Measurements from ENCODE around the gene CDK14. TPM values are rescaled to one million over a fixed set of nuclear protein-coding genes. Genes with fewer than 3 reads are reported as not detected.

The CDK14 gene
- total and polyA plus RNA-seq, 2 donors (not counting 3 experiments of a cell fraction or from before 2014, with no cell fraction given): 5.5 to 34.2 TPM

DNA sequence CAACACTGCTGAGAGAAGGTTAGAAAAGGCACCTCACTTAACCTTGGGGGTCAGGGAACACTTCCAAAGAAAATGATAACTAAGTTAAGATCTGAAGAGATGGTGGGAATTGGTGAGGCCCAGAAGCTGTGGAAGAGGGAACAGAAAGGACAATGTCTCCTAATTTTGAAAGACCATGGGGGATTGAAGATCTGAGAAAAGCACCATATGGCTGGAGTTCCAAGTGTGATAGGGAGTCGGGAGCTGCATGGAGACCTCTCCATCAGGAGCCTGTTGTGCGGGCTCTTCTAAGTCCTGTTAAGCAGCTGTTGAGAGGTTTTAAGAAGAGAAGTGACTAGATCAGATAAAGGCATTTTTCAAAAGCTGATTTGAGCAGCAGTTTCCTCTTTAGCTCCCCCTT, 254.3 kb downstream of the CDK14 start:
- no peaks in the 10 kb centered on the region for H3K79me2 ChIP-seq (ENCODE audit: control insufficient read depth, insufficient read depth, low read length)
- DNase-seq (ENCODE audit: low read depth, low spot score) (no peak), FAIRE-seq (no peak)
- H3K27ac ChIP-seq (ENCODE audit: insufficient read depth, low read depth, low read length): no peak overlapping the region
- no peaks in the 10 kb centered on the region for H3K9me1 ChIP-seq (replicated peaks; ENCODE audit: control insufficient read depth, extremely low read depth, insufficient read depth, low read length)
- H3K4me1 ChIP-seq (ENCODE audit: control insufficient read depth, extremely low read depth, insufficient read depth, low read length): no peaks in the 10 kb centered on the region
- intact Hi-C loops (cut with micrococcal nuclease): no loop called here
- no peaks in the 10 kb centered on the region for H3K27me3 ChIP-seq (ENCODE audit: control insufficient read depth in 2 of 2, insufficient read depth in 2 of 2, low read length in 2 of 2)
- H3K4me2 ChIP-seq (ENCODE audit: insufficient read depth, low read length): no peak overlapping the region
- no peak overlapping the region for H2AFZ ChIP-seq (ENCODE audit: low read depth, low read length)
- BruUV-seq (replicated peaks): no TSS peak
- no peaks in the 10 kb centered on the region for H3K36me3 ChIP-seq (ENCODE audit: control insufficient read depth in 2 of 2, extremely low read depth in 1 of 2, insufficient read depth in 2 of 2, low read length in 2 of 2)
- CTCF ChIA-PET: no interaction called here
- dilution Hi-C loops (cut with MboI; ENCODE audit: extremely low pct_ligation_motif_present, low sequenced_read_pairs): no loop called here
- H3K4me3 ChIP-seq (replicated peaks in 1 of 3; ENCODE audit: insufficient read depth in 1 of 3, low read depth in 1 of 3, low read length in 3 of 3): no peak overlapping the region
- no peaks in the 10 kb centered on the region for H4K20me1 ChIP-seq (replicated peaks; ENCODE audit: control insufficient read depth, extremely low read depth, insufficient read depth, low read length)
- POLR2A ChIA-PET: no interaction called here
- H3K9ac ChIP-seq (replicated peaks; ENCODE audit: extremely low read depth, insufficient read depth, low read length): no peak overlapping the region
- TF ChIP-seq POLR2A (IDR thresholded peaks at IDR 0.05; ENCODE audit: low read depth, low read length) (no peak), EZH2 (IDR thresholded peaks at IDR 0.05; ENCODE audit: borderline replicate concordance, low read depth, low read length, severe bottlenecking) (no peak), MYC (IDR thresholded peaks at IDR 0.05; ENCODE audit: low read depth, low read length) (no peak)
- TF ChIP-seq, protein P1, sequence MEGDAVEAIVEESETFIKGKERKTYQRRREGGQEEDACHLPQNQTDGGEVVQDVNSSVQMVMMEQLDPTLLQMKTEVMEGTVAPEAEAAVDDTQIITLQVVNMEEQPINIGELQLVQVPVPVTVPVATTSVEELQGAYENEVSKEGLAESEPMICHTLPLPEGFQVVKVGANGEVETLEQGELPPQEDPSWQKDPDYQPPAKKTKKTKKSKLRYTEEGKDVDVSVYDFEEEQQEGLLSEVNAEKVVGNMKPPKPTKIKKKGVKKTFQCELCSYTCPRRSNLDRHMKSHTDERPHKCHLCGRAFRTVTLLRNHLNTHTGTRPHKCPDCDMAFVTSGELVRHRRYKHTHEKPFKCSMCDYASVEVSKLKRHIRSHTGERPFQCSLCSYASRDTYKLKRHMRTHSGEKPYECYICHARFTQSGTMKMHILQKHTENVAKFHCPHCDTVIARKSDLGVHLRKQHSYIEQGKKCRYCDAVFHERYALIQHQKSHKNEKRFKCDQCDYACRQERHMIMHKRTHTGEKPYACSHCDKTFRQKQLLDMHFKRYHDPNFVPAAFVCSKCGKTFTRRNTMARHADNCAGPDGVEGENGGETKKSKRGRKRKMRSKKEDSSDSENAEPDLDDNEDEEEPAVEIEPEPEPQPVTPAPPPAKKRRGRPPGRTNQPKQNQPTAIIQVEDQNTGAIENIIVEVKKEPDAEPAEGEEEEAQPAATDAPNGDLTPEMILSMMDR (IDR thresholded peaks at IDR 0.05; ENCODE audit: extremely low read depth in 1 of 2, insufficient read depth in 1 of 2, low read depth in 1 of 2, low read length in 2 of 2): no peak
- H3K9me3 ChIP-seq (replicated peaks; ENCODE audit: control insufficient read depth, insufficient read depth, low read length): no peaks in the 10 kb centered on the region

GRCh38 chr7:90853205-90853604, 257.1 kb downstream of the CDK14 start:
- H3K4me3 ChIP-seq (replicated peaks in 1 of 3; ENCODE audit: insufficient read depth in 1 of 3, low read depth in 1 of 3, low read length in 3 of 3): no peak overlapping the region
- BruUV-seq (replicated peaks): no TSS peak
- no peak overlapping the region for H3K27ac ChIP-seq (ENCODE audit: insufficient read depth, low read depth, low read length)
- intact Hi-C loops (cut with micrococcal nuclease) (no loop called here), dilution Hi-C loops (cut with MboI; ENCODE audit: extremely low pct_ligation_motif_present, low sequenced_read_pairs) (no loop called here)
- DNase-seq (ENCODE audit: low read depth, low spot score) (no peak), FAIRE-seq (no peak)
- H3K4me1 ChIP-seq (ENCODE audit: control insufficient read depth, extremely low read depth, insufficient read depth, low read length): no peaks in the 10 kb centered on the region
- H3K79me2 ChIP-seq (ENCODE audit: control insufficient read depth, insufficient read depth, low read length): no peaks in the 10 kb centered on the region
- no peaks in the 10 kb centered on the region for H3K27me3 ChIP-seq (ENCODE audit: control insufficient read depth in 2 of 2, insufficient read depth in 2 of 2, low read length in 2 of 2)
- H3K9me1 ChIP-seq (replicated peaks; ENCODE audit: control insufficient read depth, extremely low read depth, insufficient read depth, low read length): no peaks in the 10 kb centered on the region
- no peak overlapping the region for H3K4me2 ChIP-seq (ENCODE audit: insufficient read depth, low read length)
- H2AFZ ChIP-seq (ENCODE audit: low read depth, low read length): no peak overlapping the region
- H4K20me1 ChIP-seq (replicated peaks; ENCODE audit: control insufficient read depth, extremely low read depth, insufficient read depth, low read length): no peaks in the 10 kb centered on the region
- no peaks in the 10 kb centered on the region for H3K36me3 ChIP-seq (ENCODE audit: control insufficient read depth in 2 of 2, extremely low read depth in 1 of 2, insufficient read depth in 2 of 2, low read length in 2 of 2)
- no peaks in the 10 kb centered on the region for H3K9me3 ChIP-seq (replicated peaks; ENCODE audit: control insufficient read depth, insufficient read depth, low read length)
- TF ChIP-seq MAX (IDR thresholded peaks at IDR 0.05; ENCODE audit: insufficient read depth, insufficient read length) (no peak), JUN (IDR thresholded peaks at IDR 0.05; ENCODE audit: borderline replicate concordance, insufficient read depth, insufficient read length, low read depth) (no peak), POLR2A (IDR thresholded peaks at IDR 0.05; ENCODE audit: low read depth, low read length) (no peak), FOS (IDR thresholded peaks at IDR 0.05; ENCODE audit: borderline replicate concordance, insufficient read depth, low read length) (no peak)
- TF ChIP-seq, protein P1 (IDR thresholded peaks at IDR 0.05; ENCODE audit: extremely low read depth in 1 of 2, insufficient read depth in 1 of 2, low read depth in 1 of 2, low read length in 2 of 2): no peak
- CTCF ChIA-PET: interaction anchor here (0.8 kb wide), 1 partner anchor 9 kb away, joined by 4 read pairs; no protein-coding TSS in a partner anchor
- H3K9ac ChIP-seq (replicated peaks; ENCODE audit: extremely low read depth, insufficient read depth, low read length): no peak overlapping the region
- POLR2A ChIA-PET: no interaction called here
